Measurements from ENCODE around the gene FOSL2. TPM values are rescaled to one million over a fixed set of nuclear protein-coding genes. Genes with fewer than 3 reads are reported as not detected.

FOSL2 gene
- total and polyA plus RNA-seq, 4 donors: 23.5 to 97.9 (median 68.5) TPM

DNA sequence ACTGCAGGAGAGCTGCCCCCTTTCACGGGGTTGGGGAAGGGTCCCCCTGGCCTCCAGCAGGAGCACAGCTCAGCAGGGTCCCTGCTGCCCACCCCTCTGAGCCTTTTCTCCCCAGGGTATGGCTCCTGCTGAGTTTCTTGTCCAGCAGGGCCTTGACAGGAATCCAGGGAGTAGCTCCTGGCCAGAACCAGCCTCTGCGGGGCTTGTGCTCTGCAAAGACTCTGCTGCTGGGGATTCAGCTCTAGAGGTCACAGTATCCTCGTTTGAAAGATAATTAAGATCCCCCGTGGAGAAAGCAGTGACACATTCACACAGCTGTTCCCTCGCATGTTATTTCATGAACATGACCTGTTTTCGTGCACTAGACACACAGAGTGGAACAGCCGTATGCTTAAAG is 21.2 kb downstream of the FOSL2 start:
- no peak overlapping the region for H3K27ac ChIP-seq (ENCODE audit: low read depth in 1 of 2, low read length in 1 of 2)
- peaks cover 14 to 61% (median 37%) of the 10 kb centered on the region in 4 donors for H3K36me3 ChIP-seq (ENCODE audit: control insufficient read depth in 4 of 4, insufficient read depth in 4 of 4, low read length in 4 of 4)
- TF ChIP-seq CTCF (IDR thresholded peaks at IDR 0.05; ENCODE audit: control extremely low read depth, extremely low read depth): no peak
- peak in 1 of 3 donors; percentile 16 for DNase-seq
- peaks cover 0 to 9% (median 3%) of the 10 kb centered on the region in 5 donors for H3K4me1 ChIP-seq (ENCODE audit: control insufficient read depth in 5 of 5, insufficient read depth in 5 of 5, low read length in 5 of 5)
- no peaks in the 10 kb centered on the region for H3K9me3 ChIP-seq (ENCODE audit: control insufficient read depth in 4 of 4, insufficient read depth in 3 of 4, low read length in 3 of 4)
- no peak overlapping the region for H3K9ac ChIP-seq (ENCODE audit: insufficient read depth in 1 of 2, low read length in 2 of 2)
- ATAC-seq (ENCODE audit: insufficient read depth, low FRiP score): no peak
- H3K4me3 ChIP-seq: no peak overlapping the region
- H3K27me3 ChIP-seq (ENCODE audit: control insufficient read depth in 3 of 3, insufficient read depth in 3 of 3, low read length in 2 of 3): no peaks in the 10 kb centered on the region
- 80 to 84% methylated on average over 7 of the region's 7 CpGs for WGBS, 2 donors

DNA sequence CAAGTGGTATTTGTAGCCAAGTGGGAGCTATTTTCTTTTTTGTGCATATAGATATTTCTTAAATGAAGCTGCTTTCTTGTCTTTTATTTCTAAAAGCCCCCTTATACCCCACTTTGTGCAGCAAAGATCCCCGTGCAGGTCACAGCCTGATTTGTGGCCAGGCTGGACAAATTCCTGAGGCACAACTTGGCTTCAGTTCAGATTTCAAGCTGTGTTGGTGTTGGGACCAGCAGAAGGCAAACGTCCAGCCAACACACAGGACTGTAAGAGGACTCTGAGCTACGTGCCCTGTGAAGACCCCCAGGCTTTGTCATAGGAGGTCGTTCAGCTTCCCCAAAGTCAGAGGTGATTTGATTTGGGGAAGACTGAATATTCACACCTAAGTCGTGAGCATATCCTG is 21.9 kb downstream of the FOSL2 start:
- Histone ChIP-seq H3K27ac (ENCODE audit: low read depth in 1 of 2, low read length in 1 of 2) (no peak overlapping the region), H3K4me1 (ENCODE audit: control insufficient read depth in 5 of 5, insufficient read depth in 5 of 5, low read length in 5 of 5) (peaks cover 0 to 9% (median 3%) of the 10 kb centered on the region in 5 donors), H3K27me3 (ENCODE audit: control insufficient read depth in 3 of 3, insufficient read depth in 3 of 3, low read length in 2 of 3) (no peaks in the 10 kb centered on the region), H3K4me3 (no peak overlapping the region), H3K9me3 (ENCODE audit: control insufficient read depth in 4 of 4, insufficient read depth in 3 of 4, low read length in 3 of 4) (no peaks in the 10 kb centered on the region), H3K9ac (ENCODE audit: insufficient read depth in 1 of 2, low read length in 2 of 2) (no peak overlapping the region), H3K36me3 (ENCODE audit: control insufficient read depth in 4 of 4, insufficient read depth in 4 of 4, low read length in 4 of 4) (peaks cover 14 to 55% (median 34%) of the 10 kb centered on the region in 4 donors)
- DNase-seq (peak in 2 of 3 donors; percentile 50 to 51), ATAC-seq (ENCODE audit: insufficient read depth, low FRiP score) (no peak)
- 54 to 55% methylated on average over 5 of the region's 5 CpGs for WGBS, 2 donors
- TF ChIP-seq CTCF (IDR thresholded peaks at IDR 0.05; ENCODE audit: control extremely low read depth, extremely low read depth): no peak

DNA sequence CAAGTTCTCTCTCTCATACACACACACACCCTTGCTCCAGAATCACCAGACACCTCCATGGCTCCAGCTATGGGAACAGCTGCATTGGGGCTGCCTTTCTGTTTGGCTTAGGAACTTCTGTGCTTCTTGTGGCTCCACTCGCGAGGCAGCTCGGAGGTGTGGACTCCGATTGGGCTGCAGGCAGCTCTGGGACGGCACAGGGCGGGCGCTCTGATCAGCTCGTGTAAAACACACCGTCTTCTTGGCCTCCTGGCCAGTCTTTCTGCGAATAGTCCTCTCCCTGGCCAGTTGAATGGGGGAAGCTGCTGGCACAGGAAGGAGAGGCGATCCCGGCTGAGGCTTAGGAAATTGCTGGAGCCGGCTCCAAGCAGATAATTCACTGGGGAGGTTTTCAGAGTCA is 22.4 kb downstream of the FOSL2 start:
- Histone ChIP-seq H3K4me1 (ENCODE audit: control insufficient read depth in 5 of 5, insufficient read depth in 5 of 5, low read length in 5 of 5) (peaks cover 0 to 9% (median under 1%) of the 10 kb centered on the region in 5 donors), H3K27ac (ENCODE audit: low read depth in 1 of 2, low read length in 1 of 2) (no peak overlapping the region), H3K27me3 (ENCODE audit: control insufficient read depth in 3 of 3, insufficient read depth in 3 of 3, low read length in 2 of 3) (no peaks in the 10 kb centered on the region), H3K9ac (ENCODE audit: insufficient read depth in 1 of 2, low read length in 2 of 2) (no peak overlapping the region), H3K9me3 (ENCODE audit: control insufficient read depth in 4 of 4, insufficient read depth in 3 of 4, low read length in 3 of 4) (no peaks in the 10 kb centered on the region), H3K4me3 (no peak overlapping the region), H3K36me3 (ENCODE audit: control insufficient read depth in 4 of 4, insufficient read depth in 4 of 4, low read length in 4 of 4) (peaks cover 14 to 52% (median 31%) of the 10 kb centered on the region in 4 donors)
- no peak for TF ChIP-seq CTCF (IDR thresholded peaks at IDR 0.05; ENCODE audit: control extremely low read depth, extremely low read depth)
- 81 to 87% methylated on average over 13 of the region's 13 CpGs for WGBS, 2 donors
- ATAC-seq (ENCODE audit: insufficient read depth, low FRiP score): peak; percentile 6
- DNase-seq: no peak

DNA sequence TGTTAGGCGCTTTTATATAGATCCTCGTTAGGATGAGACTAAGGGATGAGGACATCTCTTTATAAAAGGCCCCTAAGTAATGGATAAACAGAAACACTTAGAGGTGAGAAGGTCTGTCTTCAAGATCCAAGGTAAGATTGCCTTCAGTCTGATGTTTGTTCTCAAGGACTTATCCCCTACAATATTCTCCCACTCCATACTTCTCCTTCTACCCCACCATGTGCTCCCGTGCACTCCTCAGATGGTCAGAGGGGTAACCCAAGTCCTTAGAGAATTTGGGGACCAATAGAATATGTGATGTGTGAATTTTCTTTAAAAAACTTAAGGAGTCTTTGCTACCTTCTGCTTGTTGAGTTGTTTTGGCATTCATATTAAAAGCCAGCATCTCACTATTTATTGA is 23.1 kb downstream of the FOSL2 start:
- 92 to 94% methylated on average over 3 of the region's 3 CpGs for WGBS, 2 donors
- no peak overlapping the region for H3K4me3 ChIP-seq
- ATAC-seq (ENCODE audit: insufficient read depth, low FRiP score) (no peak), DNase-seq (no peak)
- TF ChIP-seq CTCF (IDR thresholded peaks at IDR 0.05; ENCODE audit: control extremely low read depth, extremely low read depth): no peak
- H3K9ac ChIP-seq (ENCODE audit: insufficient read depth in 1 of 2, low read length in 2 of 2): no peak overlapping the region
- H3K9me3 ChIP-seq (ENCODE audit: control insufficient read depth in 4 of 4, insufficient read depth in 3 of 4, low read length in 3 of 4): no peaks in the 10 kb centered on the region
- peaks cover 0 to 9% (median 0%) of the 10 kb centered on the region in 5 donors for H3K4me1 ChIP-seq (ENCODE audit: control insufficient read depth in 5 of 5, insufficient read depth in 5 of 5, low read length in 5 of 5)
- no peaks in the 10 kb centered on the region for H3K27me3 ChIP-seq (ENCODE audit: control insufficient read depth in 3 of 3, insufficient read depth in 3 of 3, low read length in 2 of 3)
- H3K36me3 ChIP-seq (ENCODE audit: control insufficient read depth in 4 of 4, insufficient read depth in 4 of 4, low read length in 4 of 4): peaks cover 10 to 45% (median 26%) of the 10 kb centered on the region in 4 donors
- no peak overlapping the region for H3K27ac ChIP-seq (ENCODE audit: low read depth in 1 of 2, low read length in 1 of 2)
